HepG2 (cell line): ENCODE results near the gene NUDT15. TPM values are rescaled to one million over a fixed set of nuclear protein-coding genes. Genes with fewer than 3 reads are reported as not detected.
"Not testable (repeated sequence)": the region's sequence is repeated elsewhere in the genome, so short reads cannot be mapped to it uniquely, and the experiment has no call there.

ENCODE experiments used
- ATAC-seq: fragments of 200-7000 bp; cut with Tn5 transposase; 3 replicates; pipeline ENCODE4 v1.9.1; 2020; ENCODE audit warnings: mild to moderate bottlenecking, moderate library complexity
- BruUV-seq: library from RNA; stranded (reverse); fragments of 400-500 nt; replicated peaks from 2 replicates; lab custom pipeline; 2021; lab: Mats Ljungman, UMichigan
- CTCF ChIA-PET: fragments of 300-600 bp; formaldehyde crosslinking; extraction: SDS; loops from one replicate; lab custom pipeline; 2021; ENCODE audit warnings: low total read pairs, inconsistent platforms, low intra/inter-chr PET ratio; lab: Yijun Ruan, JAX
- POLR2A ChIA-PET: fragments of 350-600 bp; sonication (Branson Sonifier 250); formaldehyde crosslinking; loops from one replicate; lab custom pipeline; 2020; ENCODE audit warnings: antibody characterized with exemption, inconsistent platforms; lab: Yijun Ruan, JAX
- DNase-seq: peaks from one replicate; pipeline ENCODE4 v3.0.0-alpha.2; 2015; ENCODE audit warnings: low spot score
- FAIRE-seq: peaks from 3 replicates; lab custom pipeline; 2011; peaks lifted over from hg19 to GRCh38; lab: Jason Lieb, UNC
- H2AFZ ChIP-seq: one replicate; pipeline ENCODE4 v1.6.1; 2011; ENCODE audit warnings: low read length, inconsistent platforms
- H3K27ac ChIP-seq: fragments of 300-600 bp; 3 replicates; pipeline ENCODE4 v1.8.0; 2011; ENCODE audit warnings: mixed run types, mild to moderate bottlenecking, mixed read lengths, low read length, inconsistent platforms; ENCODE audit not compliant: insufficient read depth; ENCODE audit errors: extremely low read length
- H3K27me3 ChIP-seq, 2 experiments: fragments of 200-600 bp in 1 of 2; 2 replicates in 1 of 2; 3 replicates in 1 of 2; pipeline versions ENCODE4 v1.6.0 to v1.8.0; 2011; ENCODE audit warnings: low read length in 2 of 2, mild to moderate bottlenecking in 2 of 2, moderate library complexity in 2 of 2, inconsistent platforms in 1 of 2; ENCODE audit not compliant: insufficient read depth in 2 of 2, control insufficient read depth in 1 of 2
- H3K36me3 ChIP-seq, 2 experiments: fragments of 200-600 bp in 1 of 2; replicated peaks in 1 of 2; 2 replicates in 1 of 2; 3 replicates in 1 of 2; pipeline versions ENCODE4 v1.5.1 to v1.8.0; 2011; ENCODE audit warnings: low read length in 2 of 2, inconsistent platforms in 1 of 2; ENCODE audit not compliant: insufficient read depth in 2 of 2, control insufficient read depth in 1 of 2
- H3K4me1 ChIP-seq: 2 replicates; pipeline ENCODE4 v1.5.1; 2012; ENCODE audit warnings: low read length, inconsistent platforms; ENCODE audit not compliant: insufficient read depth
- H3K4me2 ChIP-seq: 2 replicates; pipeline ENCODE4 v1.6.0; 2011; ENCODE audit warnings: low read depth, low read length, inconsistent platforms
- H3K4me3 ChIP-seq, 3 experiments: fragments of 200-600 bp in 1 of 3; sonication (generic), shearing (Covaris generic) in 1 of 3; replicated peaks in 1 of 3; 2 replicates each; pipeline ENCODE4 v1.5.1; 2011 to 2016; ENCODE audit warnings: low read length in 3 of 3, inconsistent platforms in 2 of 3, low read depth in 2 of 3, mild to moderate bottlenecking in 2 of 3, control low read depth in 1 of 3, mixed read lengths in 1 of 3; ENCODE audit not compliant: insufficient read depth in 1 of 3
- H3K79me2 ChIP-seq: one replicate; pipeline ENCODE4 v1.6.1; 2011; ENCODE audit warnings: low read length, inconsistent platforms; ENCODE audit not compliant: insufficient read depth
- H3K9ac ChIP-seq: 2 replicates; pipeline ENCODE4 v1.6.0; 2011; ENCODE audit warnings: mild to moderate bottlenecking, low read depth, low read length, inconsistent platforms; ENCODE audit not compliant: insufficient read depth
- H3K9me3 ChIP-seq: 2 replicates; pipeline ENCODE4 v1.5.1; 2012; ENCODE audit warnings: mild to moderate bottlenecking, low read length
- H4K20me1 ChIP-seq: 2 replicates; pipeline ENCODE4 v1.6.0; 2011; ENCODE audit warnings: inconsistent platforms, mild to moderate bottlenecking, low read length, moderate library complexity; ENCODE audit not compliant: insufficient read depth
- DNMT1 ChIP-seq: sonication (generic); formaldehyde crosslinking; IDR thresholded peaks from 2 replicates; pipeline ENCODE4 v1.5.1; 2020; ENCODE audit warnings: mild to moderate bottlenecking, missing genetic modification reagents
- MAFK ChIP-seq, 2 experiments: IDR thresholded peaks in 1 of 2; conservative IDR thresholded peaks in 1 of 2; 2 replicates each; pipeline ENCODE4 v1.6.1; 2011; ENCODE audit warnings: improper control_type of control experiment in 2 of 2, low read length in 2 of 2
- NCOA1 ChIP-seq: sonication (generic); formaldehyde crosslinking; IDR thresholded peaks from 2 replicates; pipeline ENCODE4 v1.9.0; 2021; ENCODE audit warnings: missing genetic modification reagents
- NFKB2 ChIP-seq: sonication (generic); formaldehyde crosslinking; IDR thresholded peaks from 2 replicates; pipeline ENCODE4 v1.4.0; 2020; ENCODE audit warnings: missing genetic modification reagents, borderline replicate concordance
- PPARG ChIP-seq: conservative IDR thresholded peaks from 2 replicates; pipeline ENCODE4 v1.6.1; 2016; ENCODE audit warnings: missing biosample characterization, missing genetic modification reagents
- RAD51 ChIP-seq: fragments of 450-650 bp; IDR thresholded peaks from 2 replicates; pipeline ENCODE4 v1.6.1; 2016; ENCODE audit warnings: borderline replicate concordance
- SALL1 ChIP-seq: sonication (generic); formaldehyde crosslinking; IDR thresholded peaks from 2 replicates; pipeline ENCODE4 v1.8.0; 2022; ENCODE audit warnings: mild to moderate bottlenecking, missing genetic modification reagents
- SATB2 ChIP-seq: sonication (generic); formaldehyde crosslinking; IDR thresholded peaks from 2 replicates; pipeline ENCODE4 v1.5.0; 2020; ENCODE audit warnings: missing genetic modification reagents
- SOX5 ChIP-seq: IDR thresholded peaks from 2 replicates; pipeline ENCODE4 v1.6.1; 2016; ENCODE audit warnings: borderline replicate concordance
- TRIM24 ChIP-seq: sonication (generic); formaldehyde crosslinking; IDR thresholded peaks from 2 replicates; pipeline ENCODE4 v1.8.0; 2022; ENCODE audit warnings: mild to moderate bottlenecking, missing genetic modification reagents
- ZNF142 ChIP-seq: sonication (generic); formaldehyde crosslinking; IDR thresholded peaks from 2 replicates; pipeline ENCODE4 v1.4.0; 2020; ENCODE audit warnings: missing genetic modification reagents
- ZNF18 ChIP-seq: sonication (generic); formaldehyde crosslinking; IDR thresholded peaks from 2 replicates; pipeline ENCODE4 v1.8.0; 2022; ENCODE audit warnings: mild to moderate bottlenecking, missing genetic modification reagents; ENCODE audit not compliant: insufficient replicate concordance
- ZNF263 ChIP-seq: sonication (generic); formaldehyde crosslinking; IDR thresholded peaks from 2 replicates; pipeline ENCODE4 v1.4.0; 2020; ENCODE audit warnings: missing genetic modification reagents
- ZNF629 ChIP-seq: sonication (generic); formaldehyde crosslinking; conservative IDR thresholded peaks from 2 replicates; pipeline ENCODE4 v1.5.0; 2020; ENCODE audit warnings: missing genetic modification reagents
- ZNF674 ChIP-seq: sonication (generic); formaldehyde crosslinking; IDR thresholded peaks from 2 replicates; pipeline ENCODE4 v1.5.0; 2020; ENCODE audit warnings: low read depth, mild to moderate bottlenecking, missing genetic modification reagents
- ZNF781 ChIP-seq: sonication (generic); formaldehyde crosslinking; IDR thresholded peaks from 2 replicates; pipeline ENCODE4 v1.5.1; 2020; ENCODE audit warnings: borderline replicate concordance, mild to moderate bottlenecking, missing genetic modification reagents; ENCODE audit errors: not compliant biosample characterization
- WGBS: methylation state at CpG from one replicate; pipeline ENCODE4 v1.1.6; 2017; ENCODE audit warnings: low lambda C conversion rate; 5-methylcytosine and 5-hydroxymethylcytosine counted together
- in situ Hi-C: cut with HindIII; loops from 2 replicates; pipeline ENCODE4 v1.10.0; 2017; ENCODE audit warnings: low pct_unique_long_range_greater_than_20kb; ENCODE audit not compliant: extremely low pct_ligation_motif_present
- intact Hi-C: fragments of 100-400 bp; cut with micrococcal nuclease; formaldehyde crosslinking; loops from one replicate; pipeline ENCODE4 v1.10.0; 2022; ENCODE audit not compliant: unreplicated experiment
- polyA plus RNA-seq, 8 experiments: library from polyadenylated mRNA; depleted of rRNA in 3 of 8; stranded (reverse) in 7 of 8; unstranded in 1 of 8; fragments of >200 nt; fragmentation: Illumina TruSeq in 4 of 8; extraction: Trizol in 4 of 8; gene quantifications; 2 replicates each; pipeline versions ENCODE4 v1.2.1 to v1.2.3, GENCODE V29; 2011 to 2016; ENCODE audit warnings: low read depth in 4 of 8, missing spikeins in 1 of 8, mixed read lengths in 1 of 8; ENCODE audit not compliant: insufficient read depth in 1 of 8
- total RNA-seq, 5 experiments: library from RNA; depleted of rRNA; stranded (reverse); fragments of >200 nt; fragmentation: Illumina TruSeq; extraction: Trizol; gene quantifications; 2 replicates each; pipeline ENCODE4 v1.2.3, GENCODE V29; 2016; ENCODE audit warnings: low read depth in 1 of 5

Gene NUDT15
- total and polyA plus RNA-seq, 2 of the 13 experiments (the other 11 are each of a cell fraction or from before 2014, with no cell fraction given), result 21.3 to 47.3 TPM

GRCh38 chr13:48001114-48001881 lies 36.2 kb upstream of the NUDT15 start, which contains the start of gene SUCLA2 (continued):
- TF ChIP-seq SOX5 (CRISPR knock-in tag), result peak; percentile 59; the same call in 1 of the 2 replicates
- peak; percentile 97 for TF ChIP-seq ZNF629 (CRISPR knock-in tag)
- TF ChIP-seq ZNF674, result no peak
- TF ChIP-seq DNMT1 (CRISPR knock-in tag), result peak; percentile 19; the same call in 1 of the 2 replicates
- peak; percentile 53 for TF ChIP-seq SALL1 (CRISPR knock-in tag)
- TF ChIP-seq NCOA1 (CRISPR knock-in tag), result peak; percentile 77; the same call in 1 of the 2 replicates
- no peak for TF ChIP-seq ZNF781 (CRISPR knock-in tag)
- no peak for TF ChIP-seq RAD51
- 0 out of 2 replicates have a peak, but pooled peaks have one; percentile 9 for TF ChIP-seq ZNF263 (CRISPR knock-in tag)
- TF ChIP-seq PPARG, result peak; percentile 58; the same call in 1 of the 2 replicates
- peak; percentile 5 for TF ChIP-seq ZNF18
- peak; percentile 77; the same call in 1 of the 2 replicates for TF ChIP-seq NFKB2
- TF ChIP-seq TRIM24 (CRISPR knock-in tag), result no peak
- TF ChIP-seq MAFK (conservative IDR thresholded peaks at IDR 0.05 in 1 of 2, IDR thresholded peaks at IDR 0.05 in 1 of 2; ENCODE audit: low read length in 2 of 2), result no peak
- no peak for TF ChIP-seq ZNF142 (CRISPR knock-in tag)
- TF ChIP-seq SATB2, result no peak; the same call in 1 of the 2 replicates
- TF ChIP-seq, all 625 proteins: peak for 239

DNA sequence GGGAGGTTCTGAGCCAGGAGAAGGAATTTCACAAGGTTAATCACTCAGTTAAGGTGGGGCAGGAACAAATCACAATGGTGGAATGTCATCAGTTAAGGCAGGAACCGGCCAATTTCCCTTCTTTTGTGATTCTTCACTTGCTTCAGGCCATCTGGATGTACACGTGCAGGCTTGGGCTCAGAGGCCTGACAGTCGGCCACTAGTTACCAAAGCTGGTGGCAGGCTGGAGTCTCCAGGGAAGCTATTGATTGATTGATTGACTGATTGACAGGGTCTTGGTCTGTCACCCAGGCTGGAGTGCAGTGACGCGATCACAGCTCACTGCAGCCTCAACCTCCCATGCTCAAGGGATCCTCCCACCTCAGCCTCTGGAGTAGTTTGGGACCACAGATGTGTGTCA lies 35.5 kb upstream of the NUDT15 start:
- WGBS, result 76% methylated on average over 4 of the region's 5 CpGs
- FAIRE-seq, H3K9me3 ChIP-seq, H3K36me3 ChIP-seq, H3K27me3 ChIP-seq, in situ Hi-C loops, ATAC-seq, DNase-seq, CTCF ChIA-PET, H3K9ac ChIP-seq, H2AFZ ChIP-seq, H4K20me1 ChIP-seq: not testable (repeated sequence)
- peak overlapping the region; percentile 79 for H3K27ac ChIP-seq
- TSS peak; percentile 82 for BruUV-seq
- H3K4me3 ChIP-seq, result 0 out of 6 replicates have a peak overlapping the region, but pooled peaks of 1 of the 3 experiments have one; percentile 15
- H3K4me2 ChIP-seq, result peak overlapping the region; percentile 85
- POLR2A ChIA-PET, result interaction anchor here (1.4 kb wide), 1 partner anchor 94 kb away, joined by 4 read pairs; no protein-coding TSS in a partner anchor
- H3K4me1 ChIP-seq, result peaks cover 36% of the 10 kb centered on the region
- H3K79me2 ChIP-seq, result peaks cover 39% of the 10 kb centered on the region
- intact Hi-C loops, result loop anchor here (1.0 to 5.0 kb wide), 2 partner anchors 35 to 207 kb away; partner anchors contain the start of gene NUDT15
